Panc1 (cell line): ENCODE data around the gene DCST2. TPM values are rescaled to one million over a fixed set of nuclear protein-coding genes. Genes with fewer than 3 reads are reported as not detected.

ENCODE experiments used
- ATAC-seq: fragments of 200-7000 bp; cut with Tn5 transposase; 2 replicates; pipeline ENCODE4 v1.9.1; 2020; ENCODE audit warnings: mild to moderate bottlenecking, moderate library complexity
- BruUV-seq: library from RNA; stranded (reverse); fragments of 400-500 nt; replicated peaks from 2 replicates; lab custom pipeline; 2021; lab: Mats Ljungman, UMichigan
- CTCF ChIA-PET: fragments of 300-600 bp; sonication (Branson Sonifier 250); formaldehyde crosslinking; loops from one replicate; lab custom pipeline; 2022; ENCODE audit warnings: antibody characterized with exemption; lab: Charles Lee
- POLR2A ChIA-PET: fragments of 300-600 bp; sonication (Branson Sonifier 250); formaldehyde crosslinking; loops from one replicate; lab custom pipeline; 2022; ENCODE audit warnings: antibody characterized with exemption; lab: Charles Lee
- DNase-seq: peaks from one replicate; pipeline ENCODE4 v3.0.0-alpha.2; 2010; ENCODE audit warnings: low read depth, low spot score
- H3K27ac ChIP-seq: 2 replicates; pipeline ENCODE4 v1.5.1; 2011; ENCODE audit warnings: mild to moderate bottlenecking, low read length, inconsistent platforms
- H3K27me3 ChIP-seq: fragments of 200-500 bp; sonication (Bioruptor generic); 2 replicates; pipeline ENCODE4 v1.6.0; 2014; ENCODE audit warnings: low read length, inconsistent platforms; ENCODE audit not compliant: control insufficient read depth, insufficient read depth
- H3K36me3 ChIP-seq: fragments of 200-500 bp; sonication (Bioruptor generic); 2 replicates; pipeline ENCODE4 v1.5.1; 2014; ENCODE audit warnings: inconsistent platforms, mild to moderate bottlenecking, low read length, moderate library complexity; ENCODE audit not compliant: control insufficient read depth, insufficient read depth
- H3K4me1 ChIP-seq: 2 replicates; pipeline ENCODE4 v1.5.1; 2011; ENCODE audit warnings: inconsistent platforms, mild to moderate bottlenecking, low read length, moderate library complexity; ENCODE audit not compliant: control insufficient read depth, insufficient read depth
- H3K4me3 ChIP-seq, 2 experiments: 2 replicates each; pipeline ENCODE4 v1.5.1; 2011 to 2012; ENCODE audit warnings: low read depth in 2 of 2, low read length in 2 of 2, mild to moderate bottlenecking in 2 of 2, inconsistent platforms in 1 of 2, moderate library complexity in 1 of 2
- H3K9me3 ChIP-seq: fragments of 200-500 bp; sonication (Bioruptor generic); 2 replicates; pipeline ENCODE4 v1.5.1; 2014; ENCODE audit warnings: low read depth, mild to moderate bottlenecking, inconsistent platforms, low read length, moderate library complexity; ENCODE audit not compliant: control insufficient read depth, insufficient read depth
- CTCF ChIP-seq: fragments of 450-650 bp; IDR thresholded peaks from 2 replicates; pipeline ENCODE4 v1.5.1; 2017; ENCODE audit warnings: mild to moderate bottlenecking
- POLR2AphosphoS5 ChIP-seq: IDR thresholded peaks from 2 replicates; pipeline ENCODE4 v1.6.1; 2012; ENCODE audit warnings: mild to moderate bottlenecking, low read depth, low read length, moderate library complexity
- REST ChIP-seq, 2 experiments: IDR thresholded peaks; 2 replicates each; pipeline ENCODE4 v1.6.1; 2011 to 2012; ENCODE audit warnings: low read depth in 2 of 2, control low read depth in 1 of 2, low read length in 1 of 2, mild to moderate bottlenecking in 1 of 2, moderate library complexity in 1 of 2; ENCODE audit not compliant: insufficient read depth in 1 of 2
- SIN3A ChIP-seq: IDR thresholded peaks from 2 replicates; pipeline ENCODE4 v1.6.1; 2012; ENCODE audit warnings: low read depth, mild to moderate bottlenecking, low read length, moderate library complexity, borderline replicate concordance; ENCODE audit not compliant: insufficient read depth
- TCF7L2 ChIP-seq: IDR thresholded peaks from 2 replicates; pipeline ENCODE4 v1.6.1; 2011; ENCODE audit warnings: mild to moderate bottlenecking, low read depth, low read length, inconsistent platforms
- in situ Hi-C: cut with HindIII; loops from 2 replicates; pipeline ENCODE4 v1.10.0; 2016; ENCODE audit warnings: low sequenced_read_pairs, low pct_unique_long_range_greater_than_20kb
- intact Hi-C: fragments of 100-400 bp; cut with micrococcal nuclease; formaldehyde crosslinking; loops from one replicate; pipeline ENCODE4 v1.10.0; 2022; ENCODE audit not compliant: unreplicated experiment
- total RNA-seq: library from RNA; stranded (reverse); gene quantifications from one replicate; pipeline ENCODE4 v1.2.1, GENCODE V29; 2021; ENCODE audit not compliant: unreplicated experiment

Gene DCST2
- total RNA-seq, 1 experiment from 2014 or later, result 0.13 TPM

DNA sequence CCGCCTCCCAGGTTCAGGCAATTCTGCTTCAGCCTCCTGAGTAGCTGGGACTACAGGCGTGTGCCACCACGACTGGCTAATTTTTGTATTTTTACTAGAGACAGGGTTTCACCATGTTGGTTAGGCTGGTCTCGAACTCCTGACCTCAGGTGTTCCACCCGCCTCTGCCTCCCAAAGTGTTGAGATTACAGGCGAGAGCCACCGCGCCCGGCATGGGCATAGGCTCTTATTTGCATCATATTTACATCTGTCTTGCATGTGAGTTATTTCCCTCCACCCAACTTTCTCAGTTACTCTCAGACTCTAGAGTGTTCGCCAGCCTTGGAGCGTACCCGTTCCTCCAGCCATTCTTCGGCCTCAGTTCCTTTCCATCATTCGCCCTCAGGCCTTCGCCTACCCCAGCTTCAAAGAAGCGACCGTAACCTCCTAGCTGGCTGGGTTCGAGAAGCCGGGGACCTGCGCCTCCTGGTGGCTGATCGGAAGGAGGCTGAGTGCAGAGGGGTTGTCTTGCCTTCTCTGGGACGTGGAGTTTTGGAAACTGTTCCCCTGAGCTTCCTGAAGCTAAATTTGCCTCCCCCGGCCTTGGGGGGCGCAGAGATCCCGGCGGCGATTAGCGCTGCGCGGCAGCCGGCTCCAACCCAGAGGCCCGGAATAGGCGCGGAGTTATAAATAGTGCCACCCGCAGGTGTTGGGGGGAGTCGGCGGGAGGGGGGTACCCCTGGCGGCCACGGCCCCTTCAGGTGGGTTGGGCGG, 34.6 kb downstream of the DCST2 start:
- no peaks in the 10 kb centered on the region for H3K9me3 ChIP-seq
- in situ Hi-C loops (no loop called here), intact Hi-C loops (no loop called here)
- H3K27ac ChIP-seq, result peak overlapping the region; percentile 29; the same call in 1 of the 2 replicates
- peak overlapping the region; percentile 11 to 41; a peak in 3 of 4 replicates for H3K4me3 ChIP-seq
- ChIA-PET CTCF (interaction anchor here (0.6 to 1.3 kb wide), 5 partner anchors 13 to 54 kb away, joined by 3 to 7 read pairs (median 5); partner anchors contain the start of gene FLAD1), POLR2A (no interaction called here)
- H3K27me3 ChIP-seq, result no peaks in the 10 kb centered on the region
- H3K36me3 ChIP-seq, result peaks cover 3% of the 10 kb centered on the region; the same call in 1 of the 2 replicates
- BruUV-seq, result no TSS peak
- peaks cover 11% of the 10 kb centered on the region for H3K4me1 ChIP-seq
- DNase-seq (no peak), ATAC-seq (no peak)
- no peak for TF ChIP-seq REST (IDR thresholded peaks at IDR 0.05; ENCODE audit: insufficient read depth in 1 of 2, low read depth in 2 of 2, low read length in 1 of 2)
- TF ChIP-seq POLR2AphosphoS5, result 0 out of 2 replicates have a peak, but pooled peaks have one; percentile 38
- TF ChIP-seq SIN3A, result no peak
- TF ChIP-seq TCF7L2, result peak; percentile 86
- peak; percentile 98 for TF ChIP-seq CTCF

- no peaks in the 10 kb centered on the region for H3K9me3 ChIP-seq
- no peak for DNase-seq
- intact Hi-C loops (no loop called here), in situ Hi-C loops (no loop called here)
- peaks cover 3% of the 10 kb centered on the region; the same call in 1 of the 2 replicates for H3K36me3 ChIP-seq
- BruUV-seq, result no TSS peak
- ChIA-PET CTCF (interaction anchor here (0.6 to 1.3 kb wide), 4 partner anchors 14 to 51 kb away, joined by 3 to 7 read pairs (median 4); partner anchors contain the start of gene FLAD1), POLR2A (no interaction called here)
- no peaks in the 10 kb centered on the region for H3K27me3 ChIP-seq
- no peak overlapping the region for H3K4me3 ChIP-seq
- TF ChIP-seq SIN3A (no peak), POLR2AphosphoS5 (no peak), CTCF (peak; percentile 9; the same call in 1 of the 2 replicates), TCF7L2 (no peak), REST (IDR thresholded peaks at IDR 0.05; ENCODE audit: insufficient read depth in 1 of 2, low read depth in 2 of 2, low read length in 1 of 2) (no peak)
- no peak for ATAC-seq
- H3K27ac ChIP-seq, result no peak overlapping the region
- H3K4me1 ChIP-seq, result peaks cover 11% of the 10 kb centered on the region
These were observed 35.3 kb downstream of the DCST2 start for GRCh38 chr1:154998201-154998780.
